Activated CD4-positive, CD25-positive, alpha-beta regulatory T cell treated with anti-CD3 and anti-CD28 coated beads, Interleukin-2, amount 50 U/mL, for 72 hours (primary cell): ENCODE data around the gene BTN1A1.
"Not testable (repeated sequence)": the region's sequence is repeated elsewhere in the genome, so short reads cannot be mapped to it uniquely, and the experiment has no call there.

Source experiments
- DNase-seq: peaks from one replicate; pipeline ENCODE4 v3.0.0; 2021

Gene BTN1A1

GRCh38 chr6:26537846-26538571, 37.9 kb downstream of the BTN1A1 start, which contains the start of gene HMGN4:
Gene HMGN4, plus strand, starts transcription at chr6:26538366. Its CDS starts 6,841 bp downstream, at chr6:26545207.
- peak; percentile 75 for DNase-seq

GRCh38 chr6:26538572-26538902, 38.4 kb downstream of the BTN1A1 start:
- no peak for DNase-seq

- no peak for DNase-seq
These were observed 39.0 kb downstream of the BTN1A1 start for GRCh38 chr6:26539071-26539615.

GRCh38 chr6:26541579-26541978, 41.5 kb downstream of the BTN1A1 start:
- DNase-seq = no peak

- DNase-seq = no peak
These were observed 43.9 kb downstream of the BTN1A1 start for GRCh38 chr6:26543953-26544352.

- no peak for DNase-seq
These were observed 44.4 kb downstream of the BTN1A1 start for GRCh38 chr6:26544473-26544872.

GRCh38 chr6:26545627-26546026, 45.5 kb downstream of the BTN1A1 start:
- no peak for DNase-seq

- not testable (repeated sequence) for DNase-seq
These were observed 47.3 kb downstream of the BTN1A1 start for GRCh38 chr6:26547363-26547762.

- peak; percentile 56 for DNase-seq
These were observed 50.3 kb downstream of the BTN1A1 start for GRCh38 chr6:26550250-26550993.

- DNase-seq = no peak
These were observed 52.1 kb downstream of the BTN1A1 start for GRCh38 chr6:26552205-26552604.

- no peak for DNase-seq
These were observed 52.6 kb downstream of the BTN1A1 start for GRCh38 chr6:26552640-26553188.

- peak; percentile 83 for DNase-seq
These were observed 53.1 kb downstream of the BTN1A1 start for GRCh38 chr6:26553264-26553634.

GRCh38 chr6:26553635-26554446, 53.7 kb downstream of the BTN1A1 start:
- peak; percentile 80 for DNase-seq

GRCh38 chr6:26554447-26554696, 54.3 kb downstream of the BTN1A1 start:
- no peak for DNase-seq

- DNase-seq = peak; percentile 64
These were observed 54.8 kb downstream of the BTN1A1 start for GRCh38 chr6:26554697-26555504.

GRCh38 chr6:26555505-26556262, 55.6 kb downstream of the BTN1A1 start:
- no peak for DNase-seq

GRCh38 chr6:26556263-26557070, 56.4 kb downstream of the BTN1A1 start:
- peak; percentile 55 for DNase-seq
